ENCODE data around the gene NPL. TPM values are rescaled to one million over a fixed set of nuclear protein-coding genes. Genes with fewer than 3 reads are reported as not detected.

NPL gene
- polyA plus RNA-seq, 1 donor (not counting 4 experiments of a cell fraction or from before 2014, with no cell fraction given), result 9.0 TPM

- Histone ChIP-seq H3K9ac (ENCODE audit: control insufficient read depth, extremely low read depth, insufficient read depth, low read length) (no peak overlapping the region), H3K27ac (ENCODE audit: control insufficient read depth, insufficient read depth, low read length) (no peak overlapping the region), H3K27me3 (ENCODE audit: control insufficient read depth, extremely low read depth, insufficient read depth, low read length) (no peaks in the 10 kb centered on the region), H3K4me1 (ENCODE audit: control insufficient read depth, extremely low read depth, insufficient read depth, low read length) (no peaks in the 10 kb centered on the region), H2AFZ (ENCODE audit: control insufficient read depth, low read length) (no peak overlapping the region), H3K36me3 (ENCODE audit: control insufficient read depth in 2 of 2, extremely low read depth in 1 of 2, insufficient read depth in 2 of 2, low read length in 2 of 2) (no peaks in the 10 kb centered on the region), H3K4me2 (ENCODE audit: control insufficient read depth, extremely low read depth, insufficient read depth, low read depth, low read length) (no peak overlapping the region), H3K4me3 (ENCODE audit: control insufficient read depth in 2 of 3, extremely low read depth in 1 of 3, insufficient read depth in 2 of 3, low read depth in 1 of 3, low read length in 3 of 3) (no peak overlapping the region), H3K9me1 (ENCODE audit: control insufficient read depth, extremely low read depth, insufficient read depth, low read length) (no peaks in the 10 kb centered on the region), H4K20me1 (ENCODE audit: control insufficient read depth, extremely low read depth, insufficient read depth, low read length) (no peaks in the 10 kb centered on the region), H3K9me3 (ENCODE audit: control insufficient read depth, low read depth, low read length) (no peaks in the 10 kb centered on the region), H3K79me2 (ENCODE audit: control insufficient read depth, insufficient read depth, low read length) (no peaks in the 10 kb centered on the region)
- DNase-seq (ENCODE audit: low read depth, low spot score), result no peak
- TF ChIP-seq CTCF (optimal IDR thresholded peaks at IDR 0.05 in 1 of 3, IDR thresholded peaks at IDR 0.05 in 1 of 3, conservative IDR thresholded peaks at IDR 0.05 in 1 of 3; ENCODE audit: extremely low read depth in 1 of 3, insufficient read depth in 2 of 3, low read length in 3 of 3), result peak in 1 of 3 experiments; percentile 4
- TF ChIP-seq EZH2 (IDR thresholded peaks at IDR 0.05; ENCODE audit: low read length), result no peak
- no peak for FAIRE-seq
- dilution Hi-C loops (cut with MboI; ENCODE audit: extremely low pct_ligation_motif_present, low sequenced_read_pairs), result loop anchor here (25.0 kb wide), 1 partner anchor 196 kb away; the partner anchor contains the start of gene RNASEL
These were observed 6.5 kb upstream of the NPL start for GRCh38 chr1:182783068-182783467.

- FAIRE-seq, result no peak
- Histone ChIP-seq H3K27me3 (ENCODE audit: control insufficient read depth, extremely low read depth, insufficient read depth, low read length) (peaks cover 7% of the 10 kb centered on the region), H3K4me3 (ENCODE audit: control insufficient read depth in 2 of 3, extremely low read depth in 1 of 3, insufficient read depth in 2 of 3, low read depth in 1 of 3, low read length in 3 of 3) (no peak overlapping the region), H4K20me1 (ENCODE audit: control insufficient read depth, extremely low read depth, insufficient read depth, low read length) (no peaks in the 10 kb centered on the region), H3K9ac (ENCODE audit: control insufficient read depth, extremely low read depth, insufficient read depth, low read length) (no peak overlapping the region), H3K4me2 (ENCODE audit: control insufficient read depth, extremely low read depth, insufficient read depth, low read depth, low read length) (no peak overlapping the region), H3K4me1 (ENCODE audit: control insufficient read depth, extremely low read depth, insufficient read depth, low read length) (peaks cover 5% of the 10 kb centered on the region), H3K27ac (ENCODE audit: control insufficient read depth, insufficient read depth, low read length) (no peak overlapping the region), H3K79me2 (ENCODE audit: control insufficient read depth, insufficient read depth, low read length) (no peaks in the 10 kb centered on the region), H3K9me3 (ENCODE audit: control insufficient read depth, low read depth, low read length) (no peaks in the 10 kb centered on the region), H2AFZ (ENCODE audit: control insufficient read depth, low read length) (no peak overlapping the region), H3K9me1 (ENCODE audit: control insufficient read depth, extremely low read depth, insufficient read depth, low read length) (no peaks in the 10 kb centered on the region), H3K36me3 (ENCODE audit: control insufficient read depth in 2 of 2, extremely low read depth in 1 of 2, insufficient read depth in 2 of 2, low read length in 2 of 2) (no peaks in the 10 kb centered on the region)
- TF ChIP-seq CTCF (optimal IDR thresholded peaks at IDR 0.05 in 1 of 3, IDR thresholded peaks at IDR 0.05 in 1 of 3, conservative IDR thresholded peaks at IDR 0.05 in 1 of 3; ENCODE audit: extremely low read depth in 1 of 3, insufficient read depth in 2 of 3, low read length in 3 of 3) (peak in 2 of 3 experiments; percentile 68), EZH2 (IDR thresholded peaks at IDR 0.05; ENCODE audit: low read length) (no peak)
- dilution Hi-C loops (cut with MboI; ENCODE audit: extremely low pct_ligation_motif_present, low sequenced_read_pairs), result loop anchor here (25.0 kb wide), 1 partner anchor 197 kb away; the partner anchor contains the start of gene RNASEL
- DNase-seq (ENCODE audit: low read depth, low spot score), result no peak
These were observed 4.9 kb upstream of the NPL start for GRCh38 chr1:182784556-182785171.

All from keratinocyte (primary cell).